WTC11 (cell line): Measurements from ENCODE around the gene TAF15. TPM values are rescaled to one million over a fixed set of nuclear protein-coding genes. Genes with fewer than 3 reads are reported as not detected.

Source experiments
- ATAC-seq: fragments of 200-7000 bp; cut with Tn5 transposase; 2 replicates; pipeline ENCODE4 v1.10.0; 2021; ENCODE audit warnings: mild to moderate bottlenecking, moderate library complexity
- CTCF ChIA-PET: fragments of 300-600 bp; sonication (Branson Sonifier 250); formaldehyde crosslinking; loops from one replicate; lab custom pipeline; 2021; ENCODE audit warnings: antibody characterized with exemption; lab: Charles Lee
- POLR2A ChIA-PET: fragments of 350-600 bp; sonication (Branson Sonifier 250); formaldehyde crosslinking; loops from one replicate; lab custom pipeline; 2021; ENCODE audit warnings: antibody characterized with exemption; lab: Charles Lee
- DNase-seq: peaks from one replicate; pipeline ENCODE4 v3.0.0; 2021; ENCODE audit warnings: low spot score
- H3K27ac Mint-ChIP-seq: 2 replicates; pipeline ENCODE4 v1.8.0; 2021; ENCODE audit warnings: mixed read lengths
- H3K27me3 Mint-ChIP-seq: 2 replicates; pipeline ENCODE4 v1.8.0; 2021; ENCODE audit warnings: low read depth, mild to moderate bottlenecking, moderate library complexity, mixed read lengths
- H3K36me3 Mint-ChIP-seq: 2 replicates; pipeline ENCODE4 v1.8.0; 2021; ENCODE audit warnings: mixed read lengths
- H3K4me1 Mint-ChIP-seq: 2 replicates; pipeline ENCODE4 v1.8.0; 2022; ENCODE audit warnings: mixed read lengths
- H3K4me3 Mint-ChIP-seq: 2 replicates; pipeline ENCODE4 v1.8.0; 2021; ENCODE audit warnings: mild to moderate bottlenecking, moderate library complexity, mixed read lengths
- H3K9me3 Mint-ChIP-seq: 2 replicates; pipeline ENCODE4 v1.8.0; 2021; ENCODE audit warnings: mixed read lengths
- ARID4B ChIP-seq: sonication (generic); formaldehyde crosslinking; IDR thresholded peaks from 2 replicates; pipeline ENCODE4 v1.8.0; 2023; ENCODE audit warnings: missing genetic modification reagents, mild to moderate bottlenecking, borderline replicate concordance
- ATF1 ChIP-seq: sonication (generic); formaldehyde crosslinking; IDR thresholded peaks from 2 replicates; pipeline ENCODE4 v1.8.1; 2023; ENCODE audit warnings: mild to moderate bottlenecking, moderate library complexity, missing genetic modification reagents
- E2F5 ChIP-seq: sonication (generic); formaldehyde crosslinking; IDR thresholded peaks from 2 replicates; pipeline ENCODE4 v1.8.1; 2022; ENCODE audit warnings: mild to moderate bottlenecking, moderate library complexity, missing genetic modification reagents
- ELF4 ChIP-seq: sonication (generic); formaldehyde crosslinking; IDR thresholded peaks from 2 replicates; pipeline ENCODE4 v1.8.1; 2022; ENCODE audit warnings: low read depth, mild to moderate bottlenecking, moderate library complexity, missing genetic modification reagents
- FOXP4 ChIP-seq: sonication (generic); formaldehyde crosslinking; IDR thresholded peaks from 2 replicates; pipeline ENCODE4 v1.8.0; 2022; ENCODE audit warnings: mild to moderate bottlenecking, missing genetic modification reagents
- GRHL2 ChIP-seq: fragments of 250-450 bp; sonication (Bioruptor Pico); IDR thresholded peaks from 2 replicates; pipeline ENCODE4 v1.8.0; 2022; ENCODE audit warnings: mild to moderate bottlenecking, moderate library complexity; ENCODE audit not compliant: insufficient replicate concordance, severe bottlenecking
- HMGA2 ChIP-seq: fragments of 250-450 bp; sonication (Bioruptor Pico); IDR thresholded peaks from 2 replicates; pipeline ENCODE4 v1.4.0; 2021; ENCODE audit warnings: mild to moderate bottlenecking, moderate library complexity
- NFATC4 ChIP-seq: fragments of 250-450 bp; sonication (Bioruptor Pico); IDR thresholded peaks from 2 replicates; pipeline ENCODE4 v1.9.0; 2021; ENCODE audit warnings: mild to moderate bottlenecking
- NR3C1 ChIP-seq: sonication (generic); formaldehyde crosslinking; conservative IDR thresholded peaks from 2 replicates; pipeline ENCODE4 v1.8.1; 2023; ENCODE audit warnings: low read depth, mild to moderate bottlenecking, missing genetic modification reagents
- PRDM15 ChIP-seq: sonication (generic); formaldehyde crosslinking; IDR thresholded peaks from 2 replicates; pipeline ENCODE4 v1.8.0; 2022; ENCODE audit warnings: missing genetic modification reagents
- ZMAT4 ChIP-seq: fragments of 250-450 bp; sonication (Bioruptor Pico); IDR thresholded peaks from 2 replicates; pipeline ENCODE4 v1.9.0; 2021; ENCODE audit warnings: mild to moderate bottlenecking
- ZNF121 ChIP-seq: sonication (generic); formaldehyde crosslinking; IDR thresholded peaks from 2 replicates; pipeline ENCODE4 v1.8.0; 2023; ENCODE audit warnings: missing genetic modification reagents
- ZNF263 ChIP-seq: sonication (generic); formaldehyde crosslinking; IDR thresholded peaks from 2 replicates; pipeline ENCODE4 v1.8.1; 2022; ENCODE audit warnings: low read depth, mild to moderate bottlenecking, moderate library complexity, missing genetic modification reagents
- ZNF317 ChIP-seq: sonication (generic); formaldehyde crosslinking; IDR thresholded peaks from 2 replicates; pipeline ENCODE4 v1.8.1; 2023; ENCODE audit warnings: low read depth, mild to moderate bottlenecking, moderate library complexity, missing genetic modification reagents, borderline replicate concordance
- total RNA-seq: library from RNA; stranded (reverse); gene quantifications from 3 replicates; pipeline ENCODE4 v1.2.3, GENCODE V29; 2021

Gene TAF15
- total RNA-seq, 1 experiment from 2014 or later, result 273 TPM

- TF ChIP-seq FOXP4 (CRISPR knock-in tag), result no peak
- no peak for TF ChIP-seq NR3C1 (CRISPR knock-in tag)
- TF ChIP-seq ELF4 (CRISPR knock-in tag), result no peak
- TF ChIP-seq GRHL2, result no peak
- TF ChIP-seq HMGA2, result no peak
- TF ChIP-seq PRDM15, result no peak
These were observed 12.3 kb upstream of the TAF15 start (continued) for GRCh38 chr17:35796942-35797341.

- no peak overlapping the region for H3K4me3 Mint-ChIP-seq
- no peak for DNase-seq
- ChIA-PET CTCF (interaction anchor here (4.0 to 6.3 kb wide), 2 partner anchors 11 to 34 kb away, joined by 16 to 53 read pairs; partner anchors contain the start of gene TAF15), POLR2A (interaction anchor here (1.0 kb wide), 1 partner anchor 33 kb away, joined by 3 read pairs; no protein-coding TSS in a partner anchor)
- TF ChIP-seq ARID4B (CRISPR knock-in tag) (no peak), ZNF263 (CRISPR knock-in tag) (no peak), ZNF121 (CRISPR knock-in tag) (peak; percentile 89)
- no peak overlapping the region for H3K27ac Mint-ChIP-seq
- no peaks in the 10 kb centered on the region for H3K9me3 Mint-ChIP-seq
- no peak for ATAC-seq
- H3K27me3 Mint-ChIP-seq, result peaks cover 73% of the 10 kb centered on the region
- peaks cover 10% of the 10 kb centered on the region for H3K4me1 Mint-ChIP-seq
- no peaks in the 10 kb centered on the region for H3K36me3 Mint-ChIP-seq
These were observed 11.9 kb upstream of the TAF15 start for GRCh38 chr17:35797370-35797769.

GRCh38 chr17:35797918-35798317, 11.4 kb upstream of the TAF15 start:
- H3K4me3 Mint-ChIP-seq, result no peak overlapping the region
- H3K27ac Mint-ChIP-seq, result no peak overlapping the region
- ATAC-seq, result no peak
- peaks cover 10% of the 10 kb centered on the region for H3K4me1 Mint-ChIP-seq
- H3K9me3 Mint-ChIP-seq, result no peaks in the 10 kb centered on the region
- peaks cover 67% of the 10 kb centered on the region for H3K27me3 Mint-ChIP-seq
- H3K36me3 Mint-ChIP-seq, result no peaks in the 10 kb centered on the region
- TF ChIP-seq E2F5 (CRISPR knock-in tag) (no peak), ATF1 (CRISPR knock-in tag) (no peak), PRDM15 (no peak), NFATC4 (CRISPR knock-in tag) (no peak), ZNF317 (no peak), ZMAT4 (CRISPR knock-in tag) (no peak)
- TF ChIP-seq, all 79 proteins: peak for 0
- POLR2A ChIA-PET, result no interaction called here
- CTCF ChIA-PET, result interaction anchor here (4.0 to 6.3 kb wide), 2 partner anchors 11 to 34 kb away, joined by 16 to 53 read pairs; partner anchors contain the start of gene TAF15
- no peak for DNase-seq
